Omental fat pad (tissue), 4 donors: Measurements from ENCODE around the gene CNGA2. TPM values are rescaled to one million over a fixed set of nuclear protein-coding genes. Genes with fewer than 3 reads are reported as not detected.

Source experiments
- ATAC-seq: fragments of 150-250 bp; one replicate; pipeline ENCODE4 v1.9.1; 2016; ENCODE audit warnings: mild to moderate bottlenecking, moderate library complexity; ENCODE audit not compliant: low FRiP score
- DNase-seq: peaks from one replicate; pipeline ENCODE4 v3.0.0-alpha.2; 2019; ENCODE audit warnings: low spot score
- total RNA-seq, 4 donors: library from RNA; depleted of rRNA; stranded (reverse); fragments of >200 nt; gene quantifications; one replicate each; pipeline ENCODE4 v1.1.0, GENCODE V29; 2016
- TF ChIP-seq, protein P1 (sequence below), 3 donors: fragments of 450-650 bp; IDR thresholded peaks; one replicate each; pipeline ENCODE4 v1.5.1; 2016 to 2017; ENCODE audit warnings: antibody characterized with exemption in 3 of 3, mild to moderate bottlenecking in 3 of 3, moderate library complexity in 2 of 3

The CNGA2 gene
- total RNA-seq, 4 donors from 2014 or later, result not detected

DNA sequence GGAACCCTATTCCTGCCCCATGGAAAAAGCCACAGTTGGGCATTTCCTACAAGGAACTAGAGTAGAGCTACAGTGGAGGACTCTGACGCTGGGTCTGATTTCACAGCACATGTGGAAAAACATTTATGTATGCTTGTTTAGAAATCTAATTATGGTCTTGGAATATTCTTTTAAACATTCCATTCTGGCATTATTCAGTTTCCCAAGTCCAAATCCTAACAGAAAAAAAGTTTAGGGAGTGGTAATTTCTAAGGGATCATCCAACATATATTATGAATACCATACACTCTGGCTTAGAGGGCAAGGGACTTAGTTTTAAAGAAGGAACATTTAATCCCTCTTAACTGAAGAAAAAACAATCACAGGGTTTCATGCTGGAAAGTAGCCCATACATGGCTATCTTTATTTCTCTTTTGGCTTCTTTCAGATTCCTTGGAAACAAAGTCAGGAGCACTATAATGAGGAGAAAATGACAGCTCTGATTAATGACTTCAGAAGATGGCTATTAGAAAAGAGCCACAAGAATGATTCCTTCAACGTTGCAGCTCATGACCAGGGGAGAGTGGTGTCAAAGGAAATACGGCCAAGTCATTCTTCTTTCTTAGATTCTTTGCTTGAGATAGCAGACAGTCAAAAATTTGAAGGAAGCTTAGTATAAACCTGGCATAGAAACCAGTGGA lies 56.1 kb downstream of the CNGA2 start:
- TF ChIP-seq, protein P1, sequence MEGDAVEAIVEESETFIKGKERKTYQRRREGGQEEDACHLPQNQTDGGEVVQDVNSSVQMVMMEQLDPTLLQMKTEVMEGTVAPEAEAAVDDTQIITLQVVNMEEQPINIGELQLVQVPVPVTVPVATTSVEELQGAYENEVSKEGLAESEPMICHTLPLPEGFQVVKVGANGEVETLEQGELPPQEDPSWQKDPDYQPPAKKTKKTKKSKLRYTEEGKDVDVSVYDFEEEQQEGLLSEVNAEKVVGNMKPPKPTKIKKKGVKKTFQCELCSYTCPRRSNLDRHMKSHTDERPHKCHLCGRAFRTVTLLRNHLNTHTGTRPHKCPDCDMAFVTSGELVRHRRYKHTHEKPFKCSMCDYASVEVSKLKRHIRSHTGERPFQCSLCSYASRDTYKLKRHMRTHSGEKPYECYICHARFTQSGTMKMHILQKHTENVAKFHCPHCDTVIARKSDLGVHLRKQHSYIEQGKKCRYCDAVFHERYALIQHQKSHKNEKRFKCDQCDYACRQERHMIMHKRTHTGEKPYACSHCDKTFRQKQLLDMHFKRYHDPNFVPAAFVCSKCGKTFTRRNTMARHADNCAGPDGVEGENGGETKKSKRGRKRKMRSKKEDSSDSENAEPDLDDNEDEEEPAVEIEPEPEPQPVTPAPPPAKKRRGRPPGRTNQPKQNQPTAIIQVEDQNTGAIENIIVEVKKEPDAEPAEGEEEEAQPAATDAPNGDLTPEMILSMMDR (IDR thresholded peaks at IDR 0.05), result no peak
- no peak for ATAC-seq
- no peak for DNase-seq

DNA sequence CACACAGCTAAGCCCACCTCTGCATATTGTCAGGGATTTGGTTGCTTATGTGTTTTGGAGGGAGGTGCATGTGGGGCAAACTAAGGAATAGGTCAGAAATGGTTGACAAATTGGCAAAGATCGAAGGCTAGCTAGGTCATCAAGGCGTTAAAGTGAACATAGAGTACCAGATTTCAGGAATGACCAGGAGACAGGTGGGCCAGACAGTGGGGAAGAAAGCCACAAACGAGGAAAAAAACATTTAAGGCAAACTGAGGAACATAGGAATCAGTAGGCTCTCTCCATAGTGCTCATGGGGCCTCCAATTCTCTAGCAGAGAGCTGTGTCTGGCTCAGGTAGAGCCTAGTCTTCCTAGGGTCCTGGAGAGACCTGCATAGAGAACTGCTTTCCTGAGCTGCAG lies 57.4 kb downstream of the CNGA2 start:
- DNase-seq (no peak), ATAC-seq (no peak)
- TF ChIP-seq, protein P1 (IDR thresholded peaks at IDR 0.05), result no peak

DNA sequence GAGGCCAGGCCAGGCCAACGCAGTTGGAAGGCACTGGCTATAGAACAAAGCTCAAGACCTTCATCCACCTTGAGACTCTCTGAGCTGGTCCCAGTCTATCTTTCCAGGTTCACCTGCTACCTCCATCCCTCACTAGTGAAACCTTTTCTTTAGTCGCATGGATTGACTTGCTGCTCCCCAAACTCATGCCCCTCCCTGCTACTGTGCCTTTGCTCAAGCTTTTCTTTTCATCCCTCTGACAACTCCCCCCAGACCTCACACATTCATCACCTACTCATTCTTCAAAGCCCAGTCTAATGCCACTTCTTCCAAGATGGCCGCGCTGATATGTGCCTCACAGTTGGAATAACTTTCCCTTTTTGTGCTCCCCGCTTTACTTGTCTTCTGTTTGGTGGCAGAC lies 58.0 kb downstream of the CNGA2 start:
- ATAC-seq (no peak), DNase-seq (no peak)
- TF ChIP-seq, protein P1 (IDR thresholded peaks at IDR 0.05), result no peak

DNA sequence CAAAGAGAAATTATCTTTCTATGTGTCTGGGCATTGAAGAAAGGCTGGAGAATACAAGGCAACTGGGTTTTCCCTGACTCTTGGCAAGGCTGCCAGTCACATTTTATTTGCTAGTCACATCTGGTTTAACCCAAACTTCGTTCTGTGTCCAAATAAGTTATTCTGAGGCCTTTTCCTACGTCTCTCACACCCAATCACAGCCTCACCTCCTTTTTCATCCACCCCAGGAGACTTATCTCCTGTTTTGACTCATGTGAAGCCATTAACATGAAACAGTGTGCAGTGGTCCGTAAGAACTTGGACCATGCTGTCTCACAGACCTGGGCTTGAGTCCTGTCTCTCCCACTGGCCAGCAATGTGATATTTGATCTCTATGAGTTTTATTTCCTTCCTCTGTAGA lies 59.3 kb downstream of the CNGA2 start:
- ATAC-seq (no peak), DNase-seq (no peak)
- TF ChIP-seq, protein P1 (IDR thresholded peaks at IDR 0.05), result no peak

Other genes starting within 250 kb of the CNGA2 start
- not detected for gene PASD1, start 171.1 kb upstream of the CNGA2 start, total RNA-seq
- gene PRRG3, start 39.3 kb upstream of the CNGA2 start, total RNA-seq, result 1 to 10 TPM in 2 of 4 donors, under 1 TPM in 1, not detected in 1; 0.06 to 1.3 (median 1.2) TPM
- not detected for gene FATE1, start 18.7 kb upstream of the CNGA2 start, total RNA-seq
- gene MAGEA4, start 178.1 kb downstream of the CNGA2 start, total RNA-seq, result not detected
- 100 to 1,000 TPM in 3 of 4 donors, 10 to 100 TPM in 1; 93.3 to 306 (median 153) TPM for gene GABRE, start 239.9 kb downstream of the CNGA2 start, total RNA-seq